OCI-LY7 (cell line): ENCODE measurements around the gene GSKIP. TPM values are rescaled to one million over a fixed set of nuclear protein-coding genes. Genes with fewer than 3 reads are reported as not detected.

Source experiments
- BruUV-seq: library from RNA; stranded (reverse); fragments of 400-500 nt; replicated peaks from 2 replicates; lab custom pipeline; 2021; lab: Mats Ljungman, UMichigan
- CTCF ChIA-PET: fragments of 300-600 bp; sonication (Branson Sonifier 250); formaldehyde crosslinking; loops from one replicate; lab custom pipeline; 2022; ENCODE audit warnings: antibody characterized with exemption; ENCODE audit not compliant: unreplicated experiment; lab: Charles Lee
- POLR2A ChIA-PET: fragments of 300-600 bp; sonication (Branson Sonifier 250); formaldehyde crosslinking; loops from one replicate; lab custom pipeline; 2022; ENCODE audit warnings: antibody characterized with exemption; lab: Charles Lee
- DNase-seq: peaks from one replicate; pipeline ENCODE4 v3.0.0-alpha.2; 2015; ENCODE audit warnings: low spot score
- H2AFZ ChIP-seq: fragments of 200-600 bp; sonication (generic), shearing (Covaris generic); 2 replicates; pipeline ENCODE4 v1.6.1; 2014; ENCODE audit warnings: mild to moderate bottlenecking, antibody characterized with exemption, low read length, moderate library complexity
- H3K27ac ChIP-seq: fragments of 200-600 bp; sonication (generic); 2 replicates; pipeline ENCODE4 v1.5.1; 2014; ENCODE audit warnings: mixed run types, low read depth, mild to moderate bottlenecking, moderate library complexity, low read length, inconsistent platforms; ENCODE audit not compliant: poor library complexity, severe bottlenecking
- H3K36me3 ChIP-seq: fragments of 200-600 bp; sonication (generic); 2 replicates; pipeline ENCODE4 v1.6.1; 2014; ENCODE audit warnings: mild to moderate bottlenecking, antibody characterized with exemption, low read length, moderate library complexity, mixed read lengths; ENCODE audit not compliant: insufficient read depth
- H3K4me1 ChIP-seq: fragments of 200-600 bp; sonication (generic); 2 replicates; pipeline ENCODE4 v1.5.1; 2014; ENCODE audit warnings: mild to moderate bottlenecking, low read length; ENCODE audit not compliant: insufficient read depth, poor library complexity, severe bottlenecking
- H3K4me2 ChIP-seq: fragments of 200-600 bp; sonication (generic); 2 replicates; pipeline ENCODE4 v1.6.1; 2014; ENCODE audit warnings: mild to moderate bottlenecking, low read length
- H3K4me3 ChIP-seq: fragments of 200-600 bp; sonication (generic); 2 replicates; pipeline ENCODE4 v1.5.1; 2014; ENCODE audit warnings: mild to moderate bottlenecking, low read depth, low read length; ENCODE audit not compliant: poor library complexity, severe bottlenecking
- H3K79me2 ChIP-seq: fragments of 200-600 bp; sonication (generic); 2 replicates; pipeline ENCODE4 v1.6.1; 2016; ENCODE audit warnings: low read depth, mild to moderate bottlenecking, low read length, moderate library complexity, mixed read lengths; ENCODE audit not compliant: insufficient read depth
- H3K9me2 ChIP-seq: fragments of 200-600 bp; sonication (generic); 2 replicates; pipeline ENCODE4 v1.6.1; 2016; ENCODE audit warnings: mild to moderate bottlenecking, low read length, mixed read lengths; ENCODE audit not compliant: insufficient read depth
- H3K9me3 ChIP-seq: fragments of 200-600 bp; sonication (generic); 2 replicates; pipeline ENCODE4 v1.6.1; 2014; ENCODE audit warnings: mild to moderate bottlenecking, mixed run types, low read length, mixed read lengths
- H4K20me1 ChIP-seq: fragments of 200-600 bp; sonication (generic); 2 replicates; pipeline ENCODE4 v1.6.1; 2014; ENCODE audit warnings: mild to moderate bottlenecking, antibody characterized with exemption, low read length, moderate library complexity, mixed read lengths; ENCODE audit not compliant: insufficient read depth
- CTCF ChIP-seq: fragments of 200-600 bp; sonication (generic); conservative IDR thresholded peaks from 2 replicates; pipeline ENCODE4 v1.5.1; 2014; ENCODE audit warnings: mild to moderate bottlenecking, antibody characterized with exemption, low read length, moderate library complexity, mixed read lengths
- EZH2phosphoT487 ChIP-seq: fragments of 200-600 bp; sonication (generic); IDR thresholded peaks from 2 replicates; pipeline ENCODE4 v1.6.1; 2018; ENCODE audit warnings: low read depth, borderline replicate concordance, mild to moderate bottlenecking, mixed run types, antibody characterized with exemption, low read length, moderate library complexity, mixed read lengths
- intact Hi-C: fragments of 100-400 bp; cut with micrococcal nuclease; formaldehyde crosslinking; loops from one replicate; pipeline ENCODE4 v1.10.0; 2022; ENCODE audit not compliant: unreplicated experiment
- total RNA-seq, 2 experiments: library from RNA; depleted of rRNA in 1 of 2; stranded (reverse); fragments of >200 nt in 1 of 2; shearing (Covaris generic) in 1 of 2; gene quantifications; 2 replicates each; pipeline ENCODE4 v1.2.3, GENCODE V29; 2014 to 2022

The GSKIP gene
- total RNA-seq, 2 experiments from 2014 or later, result 7.7 to 12.6 TPM

GRCh38 chr14:96362071-96362964 is 1.0 kb upstream of the GSKIP start:
- H3K4me1 ChIP-seq, result peaks cover 36% of the 10 kb centered on the region
- POLR2A ChIA-PET, result interaction anchor here (0.6 kb wide), 1 partner anchor 114 kb away, joined by 4 read pairs; no protein-coding TSS in a partner anchor
- H2AFZ ChIP-seq, result peak overlapping the region; percentile 81
- H3K9me3 ChIP-seq, result no peaks in the 10 kb centered on the region
- TF ChIP-seq CTCF, result no peak
- peaks cover 78% of the 10 kb centered on the region for H3K79me2 ChIP-seq
- H4K20me1 ChIP-seq, result peaks cover 18% of the 10 kb centered on the region; the same call in 1 of the 2 replicates
- 0 out of 2 replicates have a peak, but pooled peaks cover 2% of the 10 kb centered on the region for H3K36me3 ChIP-seq
- H3K4me3 ChIP-seq, result peak overlapping the region; percentile 93
- CTCF ChIA-PET, result no interaction called here
- H3K4me2 ChIP-seq, result peak overlapping the region; percentile 90
- no peaks in the 10 kb centered on the region for H3K9me2 ChIP-seq
- BruUV-seq, result no TSS peak
- DNase-seq, result peak; percentile 75
- intact Hi-C loops, result loop anchor here (5.0 kb wide), 2 partner anchors 140 to 435 kb away; partner anchors contain the start of genes PAPOLA and VRK1
- peak overlapping the region; percentile 61 for H3K27ac ChIP-seq

- Histone ChIP-seq H3K4me1 (peaks cover 36% of the 10 kb centered on the region), H3K79me2 (peaks cover 75% of the 10 kb centered on the region), H2AFZ (peak overlapping the region; percentile 68), H3K27ac (peak overlapping the region; percentile 31), H3K36me3 (peaks cover 6% of the 10 kb centered on the region; the same call in 1 of the 2 replicates), H4K20me1 (peaks cover 18% of the 10 kb centered on the region; the same call in 1 of the 2 replicates), H3K4me3 (peak overlapping the region; percentile 93), H3K9me3 (no peaks in the 10 kb centered on the region), H3K9me2 (no peaks in the 10 kb centered on the region), H3K4me2 (peak overlapping the region; percentile 98)
- no TSS peak for BruUV-seq
- POLR2A ChIA-PET, result interaction anchor here (0.7 to 1.0 kb wide), 2 partner anchors 8 to 17 kb away, joined by 3 to 4 read pairs; no protein-coding TSS in a partner anchor
- TF ChIP-seq EZH2phosphoT487, result no peak
- no peak for TF ChIP-seq CTCF
- peak; percentile 61 for DNase-seq
- CTCF ChIA-PET, result no interaction called here
- intact Hi-C loops, result loop anchor here (1.0 to 5.0 kb wide), 3 partner anchors 27 to 433 kb away; partner anchors contain the start of genes PAPOLA and VRK1
These were observed 518 bp downstream of the GSKIP start for GRCh38 chr14:96363751-96364336.
